OCI-LY7 (cell line): Measurements from ENCODE around the gene HEPACAM2. TPM values are rescaled to one million over a fixed set of nuclear protein-coding genes. Genes with fewer than 3 reads are reported as not detected.

Experiments used
- BruUV-seq: library from RNA; stranded (reverse); fragments of 400-500 nt; replicated peaks from 2 replicates; lab custom pipeline; 2021; lab: Mats Ljungman, UMichigan
- CTCF ChIA-PET: fragments of 300-600 bp; sonication (Branson Sonifier 250); formaldehyde crosslinking; loops from one replicate; lab custom pipeline; 2022; ENCODE audit warnings: antibody characterized with exemption; ENCODE audit not compliant: unreplicated experiment; lab: Charles Lee
- POLR2A ChIA-PET: fragments of 300-600 bp; sonication (Branson Sonifier 250); formaldehyde crosslinking; loops from one replicate; lab custom pipeline; 2022; ENCODE audit warnings: antibody characterized with exemption; lab: Charles Lee
- DNase-seq: peaks from one replicate; pipeline ENCODE4 v3.0.0-alpha.2; 2015; ENCODE audit warnings: low spot score
- H2AFZ ChIP-seq: fragments of 200-600 bp; sonication (generic), shearing (Covaris generic); 2 replicates; pipeline ENCODE4 v1.6.1; 2014; ENCODE audit warnings: mild to moderate bottlenecking, antibody characterized with exemption, low read length, moderate library complexity
- H3K27ac ChIP-seq: fragments of 200-600 bp; sonication (generic); 2 replicates; pipeline ENCODE4 v1.5.1; 2014; ENCODE audit warnings: mixed run types, low read depth, mild to moderate bottlenecking, moderate library complexity, low read length, inconsistent platforms; ENCODE audit not compliant: poor library complexity, severe bottlenecking
- H3K36me3 ChIP-seq: fragments of 200-600 bp; sonication (generic); 2 replicates; pipeline ENCODE4 v1.6.1; 2014; ENCODE audit warnings: mild to moderate bottlenecking, antibody characterized with exemption, low read length, moderate library complexity, mixed read lengths; ENCODE audit not compliant: insufficient read depth
- H3K4me1 ChIP-seq: fragments of 200-600 bp; sonication (generic); 2 replicates; pipeline ENCODE4 v1.5.1; 2014; ENCODE audit warnings: mild to moderate bottlenecking, low read length; ENCODE audit not compliant: insufficient read depth, poor library complexity, severe bottlenecking
- H3K4me2 ChIP-seq: fragments of 200-600 bp; sonication (generic); 2 replicates; pipeline ENCODE4 v1.6.1; 2014; ENCODE audit warnings: mild to moderate bottlenecking, low read length
- H3K4me3 ChIP-seq: fragments of 200-600 bp; sonication (generic); 2 replicates; pipeline ENCODE4 v1.5.1; 2014; ENCODE audit warnings: mild to moderate bottlenecking, low read depth, low read length; ENCODE audit not compliant: poor library complexity, severe bottlenecking
- H3K79me2 ChIP-seq: fragments of 200-600 bp; sonication (generic); 2 replicates; pipeline ENCODE4 v1.6.1; 2016; ENCODE audit warnings: low read depth, mild to moderate bottlenecking, low read length, moderate library complexity, mixed read lengths; ENCODE audit not compliant: insufficient read depth
- H3K9me2 ChIP-seq: fragments of 200-600 bp; sonication (generic); 2 replicates; pipeline ENCODE4 v1.6.1; 2016; ENCODE audit warnings: mild to moderate bottlenecking, low read length, mixed read lengths; ENCODE audit not compliant: insufficient read depth
- H3K9me3 ChIP-seq: fragments of 200-600 bp; sonication (generic); 2 replicates; pipeline ENCODE4 v1.6.1; 2014; ENCODE audit warnings: mild to moderate bottlenecking, mixed run types, low read length, mixed read lengths
- H4K20me1 ChIP-seq: fragments of 200-600 bp; sonication (generic); 2 replicates; pipeline ENCODE4 v1.6.1; 2014; ENCODE audit warnings: mild to moderate bottlenecking, antibody characterized with exemption, low read length, moderate library complexity, mixed read lengths; ENCODE audit not compliant: insufficient read depth
- CTCF ChIP-seq: fragments of 200-600 bp; sonication (generic); conservative IDR thresholded peaks from 2 replicates; pipeline ENCODE4 v1.5.1; 2014; ENCODE audit warnings: mild to moderate bottlenecking, antibody characterized with exemption, low read length, moderate library complexity, mixed read lengths
- EZH2phosphoT487 ChIP-seq: fragments of 200-600 bp; sonication (generic); IDR thresholded peaks from 2 replicates; pipeline ENCODE4 v1.6.1; 2018; ENCODE audit warnings: low read depth, borderline replicate concordance, mild to moderate bottlenecking, mixed run types, antibody characterized with exemption, low read length, moderate library complexity, mixed read lengths
- intact Hi-C: fragments of 100-400 bp; cut with micrococcal nuclease; formaldehyde crosslinking; loops from one replicate; pipeline ENCODE4 v1.10.0; 2022; ENCODE audit not compliant: unreplicated experiment
- total RNA-seq, 2 experiments: library from RNA; depleted of rRNA in 1 of 2; stranded (reverse); fragments of >200 nt in 1 of 2; shearing (Covaris generic) in 1 of 2; gene quantifications; 2 replicates each; pipeline ENCODE4 v1.2.3, GENCODE V29; 2014 to 2022

Gene HEPACAM2
- total RNA-seq, 2 experiments from 2014 or later: not detected

- H3K9me3 ChIP-seq: no peaks in the 10 kb centered on the region
- peaks cover 30% of the 10 kb centered on the region for H3K4me1 ChIP-seq
- TF ChIP-seq EZH2phosphoT487 (no peak), CTCF (no peak)
- no peaks in the 10 kb centered on the region; the same call in 1 of the 2 replicates for H3K79me2 ChIP-seq
- H3K27ac ChIP-seq: no peak overlapping the region
- no peak for DNase-seq
- no TSS peak for BruUV-seq
- peak overlapping the region; percentile 98; the same call in 1 of the 2 replicates for H2AFZ ChIP-seq
- ChIA-PET CTCF (no interaction called here), POLR2A (interaction anchor here (1.1 to 2.9 kb wide), 3 partner anchors 9 to 84 kb away, joined by 3 to 13 read pairs (median 4); no protein-coding TSS in a partner anchor)
- H3K36me3 ChIP-seq: no peaks in the 10 kb centered on the region
- H3K4me3 ChIP-seq: no peak overlapping the region
- H3K9me2 ChIP-seq: no peaks in the 10 kb centered on the region
- no peaks in the 10 kb centered on the region for H4K20me1 ChIP-seq
- intact Hi-C loops: no loop called here
- H3K4me2 ChIP-seq: peak overlapping the region; percentile 18; the same call in 1 of the 2 replicates
These were observed 80.2 kb downstream of the HEPACAM2 start for GRCh38 chr7:93146036-93146435.

GRCh38 chr7:93145354-93145753 is 80.9 kb downstream of the HEPACAM2 start:
- Histone ChIP-seq H3K4me1 (peaks cover 30% of the 10 kb centered on the region), H3K4me2 (peak overlapping the region; percentile 18; the same call in 1 of the 2 replicates), H3K79me2 (no peaks in the 10 kb centered on the region; the same call in 1 of the 2 replicates), H3K9me2 (no peaks in the 10 kb centered on the region), H3K9me3 (no peaks in the 10 kb centered on the region), H3K4me3 (no peak overlapping the region), H3K36me3 (no peaks in the 10 kb centered on the region), H3K27ac (no peak overlapping the region), H2AFZ (peak overlapping the region; percentile 98; the same call in 1 of the 2 replicates), H4K20me1 (no peaks in the 10 kb centered on the region)
- ChIA-PET CTCF (no interaction called here), POLR2A (interaction anchor here (0.6 to 2.9 kb wide), 3 partner anchors 8 to 1223 kb away, joined by 4 to 13 read pairs (median 5); no protein-coding TSS in a partner anchor)
- TF ChIP-seq CTCF (no peak), EZH2phosphoT487 (no peak)
- intact Hi-C loops: no loop called here
- DNase-seq: peak; percentile 22
- BruUV-seq: no TSS peak

- no peak for DNase-seq
- TF ChIP-seq CTCF (no peak), EZH2phosphoT487 (no peak)
- CTCF ChIA-PET: no interaction called here
- no peaks in the 10 kb centered on the region for H3K36me3 ChIP-seq
- peaks cover 19% of the 10 kb centered on the region for H3K4me1 ChIP-seq
- H3K27ac ChIP-seq: no peak overlapping the region
- no peaks in the 10 kb centered on the region for H3K9me3 ChIP-seq
- POLR2A ChIA-PET: interaction anchor here (1.7 kb wide), 1 partner anchor 25 kb away, joined by 4 read pairs; the partner anchor contains the start of gene SAMD9
- intact Hi-C loops: no loop called here
- no peaks in the 10 kb centered on the region for H3K9me2 ChIP-seq
- H4K20me1 ChIP-seq: no peaks in the 10 kb centered on the region
- no peak overlapping the region for H3K4me2 ChIP-seq
- H2AFZ ChIP-seq: no peak overlapping the region
- H3K79me2 ChIP-seq: no peaks in the 10 kb centered on the region
- BruUV-seq: no TSS peak
- no peak overlapping the region for H3K4me3 ChIP-seq
These were observed 84.1 kb downstream of the HEPACAM2 start for GRCh38 chr7:93142127-93142526.
